GM18951 (cell line): ENCODE results near the gene TMF1.
A peak's percentile ranks its signal among the peaks of the same experiment; 100 is the strongest.

Experiments used
- POLR2A ChIP-seq: IDR thresholded peaks from 4 replicates; pipeline ENCODE4 v1.6.1; 2011; ENCODE audit warnings: mild to moderate bottlenecking; ENCODE audit not compliant: insufficient read length, insufficient read depth; ENCODE audit errors: extremely low read depth
- in situ Hi-C: fragments of 300-500 bp; cut with MboI; formaldehyde crosslinking; loops from one replicate; pipeline ENCODE4 v1.12.0; 2022; ENCODE audit warnings: low sequenced_read_pairs, mixed read lengths, inconsistent platforms; ENCODE audit not compliant: unreplicated experiment

Gene TMF1

DNA sequence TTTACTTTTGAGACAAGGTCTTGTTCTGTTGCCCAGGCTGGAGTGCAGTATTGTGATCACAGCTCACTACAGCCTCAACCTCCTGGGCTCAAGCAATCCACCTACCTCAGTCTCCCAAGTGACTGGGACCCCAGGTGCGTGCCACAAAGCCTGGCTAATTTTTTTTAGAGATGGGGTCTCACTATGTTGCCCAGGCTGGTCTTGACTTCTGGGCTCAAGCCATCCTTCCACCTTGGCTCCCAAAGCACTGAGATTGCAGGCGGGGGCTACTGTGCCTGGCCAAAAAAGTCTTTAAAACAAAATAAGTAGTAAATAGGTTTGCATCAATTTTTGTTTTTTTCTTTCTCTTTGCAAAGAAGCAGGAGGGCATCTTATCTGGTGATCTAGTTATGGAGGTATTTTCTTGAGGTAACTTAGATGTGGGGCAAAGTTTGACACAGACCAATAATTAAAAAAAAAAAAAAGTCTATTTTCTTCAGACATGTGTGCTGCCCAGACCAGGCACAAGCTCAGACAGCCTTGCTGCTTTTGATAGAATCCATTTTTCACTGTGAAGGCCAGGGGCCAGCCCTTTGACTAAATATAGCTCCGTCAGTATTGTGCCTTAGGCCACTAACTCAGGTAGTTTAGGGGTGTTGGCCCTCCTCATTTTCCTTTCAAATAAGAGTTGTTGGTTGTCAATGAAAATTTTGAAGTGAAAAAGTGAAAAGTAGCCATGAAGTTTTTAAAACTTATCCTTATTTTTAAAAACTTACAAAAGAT, 35.1 kb upstream of the TMF1 start:
- no peak for TF ChIP-seq POLR2A
- in situ Hi-C loops, result no loop called here

DNA sequence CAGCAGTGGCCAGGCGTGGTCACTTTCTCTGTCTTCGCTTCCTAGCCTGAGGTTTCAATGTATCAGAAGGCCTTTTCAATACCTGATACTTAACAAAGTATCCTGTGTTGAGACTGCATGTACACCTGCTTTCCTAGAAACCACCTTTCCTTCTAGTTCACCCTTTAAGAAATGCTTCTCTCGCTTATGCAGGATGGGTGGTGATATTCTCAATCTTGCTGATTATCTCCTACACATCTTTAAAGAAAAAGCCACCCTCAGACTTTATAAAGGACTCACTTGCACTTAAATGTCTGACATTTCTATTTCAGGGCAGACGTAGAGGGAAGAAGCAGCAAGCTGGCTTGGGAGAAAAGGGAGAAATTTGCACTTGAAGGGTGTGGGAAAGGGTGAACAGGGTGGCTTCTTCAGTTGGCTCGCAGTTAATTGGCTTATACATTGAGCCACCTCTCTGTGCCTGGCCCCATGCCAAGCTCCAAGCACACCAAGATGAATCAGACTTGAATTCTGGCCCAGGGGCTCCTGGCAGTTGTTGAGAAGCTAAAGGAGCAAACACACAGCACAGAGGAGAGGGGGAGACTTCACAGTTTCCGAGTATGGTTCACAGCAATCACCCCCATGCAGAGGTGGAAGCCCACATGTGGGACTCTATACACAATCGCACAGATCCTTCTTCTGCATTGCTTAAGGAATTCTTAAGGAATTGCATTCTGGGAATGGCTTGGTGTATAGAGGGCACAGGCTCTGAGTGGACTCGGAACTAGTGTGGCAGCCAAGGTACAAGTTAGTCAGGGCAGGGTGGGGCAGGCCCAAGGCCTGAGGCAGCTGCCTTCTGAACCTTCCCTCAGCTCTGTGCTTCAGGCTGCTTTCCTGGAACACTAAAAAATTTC, 33.9 kb upstream of the TMF1 start:
- in situ Hi-C loops, result no loop called here
- no peak for TF ChIP-seq POLR2A

DNA sequence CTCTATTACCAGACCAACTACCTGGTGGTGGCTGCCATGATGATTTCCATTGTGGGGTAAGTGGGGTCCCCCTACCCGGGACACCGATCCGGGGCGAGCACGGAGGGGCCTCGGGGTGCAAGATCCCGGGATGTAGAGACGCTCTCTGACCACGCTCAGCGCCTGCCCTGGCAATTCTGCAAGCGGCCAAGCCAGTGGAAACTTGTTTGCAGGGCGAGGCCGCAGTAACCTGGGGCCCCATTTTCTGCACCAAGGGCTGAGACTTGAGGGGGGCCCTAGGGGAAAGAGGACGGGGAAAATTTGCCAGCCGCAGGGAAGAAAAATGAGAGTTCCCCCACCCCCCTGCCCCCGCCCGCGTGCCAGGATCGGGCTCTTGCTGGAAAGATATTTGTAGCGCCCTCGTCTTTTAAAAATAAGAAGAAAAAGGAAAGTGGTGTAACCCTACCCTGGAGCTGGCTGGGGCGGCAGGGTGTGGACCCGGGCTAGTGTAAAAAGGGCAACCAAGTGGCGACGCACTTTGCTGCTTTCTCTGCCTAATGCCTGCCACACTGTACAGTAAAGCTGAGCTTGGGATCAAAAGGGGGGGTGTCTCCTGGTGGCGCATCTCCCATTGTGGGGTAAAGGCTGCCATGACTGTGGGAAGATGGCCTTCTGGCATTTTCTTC, 33.2 kb upstream of the TMF1 start:
- no peak for TF ChIP-seq POLR2A
- in situ Hi-C loops, result no loop called here

DNA sequence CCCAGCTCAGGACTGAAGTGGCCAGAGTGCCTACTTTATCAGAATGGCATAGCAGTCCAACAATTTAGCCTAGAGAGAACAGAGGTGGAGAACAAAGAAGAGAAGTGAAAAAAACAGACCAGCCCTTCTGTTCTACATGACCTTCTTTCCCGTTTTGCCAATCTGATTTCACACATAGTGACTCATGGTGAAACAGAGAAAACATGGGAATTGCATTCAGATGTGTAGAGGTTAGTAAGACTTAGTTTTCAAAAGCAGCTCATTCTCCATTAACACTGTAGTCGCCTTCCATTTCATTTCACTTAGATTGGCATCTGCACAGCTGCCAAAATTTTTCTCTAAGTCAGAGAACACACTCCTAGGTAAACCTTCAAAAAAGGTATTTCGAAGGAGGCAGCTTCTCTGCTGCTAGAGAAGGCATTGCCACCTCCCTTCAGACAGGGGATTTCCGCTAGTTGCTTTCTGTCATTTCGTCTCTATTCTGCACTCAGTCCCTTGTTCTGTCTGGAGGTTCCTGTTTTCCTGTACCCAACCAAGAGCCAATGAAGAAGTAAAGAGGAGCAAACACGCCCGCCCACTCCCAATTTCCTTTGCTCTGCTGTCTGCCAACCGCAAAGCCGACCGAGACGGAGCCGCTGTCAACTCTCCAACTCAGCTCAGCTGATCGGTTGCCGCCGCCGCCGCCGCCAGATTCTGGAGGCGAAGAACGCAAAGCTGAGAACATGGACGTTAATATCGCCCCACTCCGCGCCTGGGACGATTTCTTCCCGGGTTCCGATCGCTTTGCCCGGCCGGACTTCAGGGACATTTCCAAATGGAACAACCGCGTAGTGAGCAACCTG, 32.4 kb upstream of the TMF1 start, which contains the start of gene ARL6IP5:
ARL6IP5 (plus strand) TSS at position 612 of the 842 bp plus-strand sequence; CDS start at position 723, 111 bp downstream.
- in situ Hi-C loops, result no loop called here
- TF ChIP-seq POLR2A, result peak; percentile 59

DNA sequence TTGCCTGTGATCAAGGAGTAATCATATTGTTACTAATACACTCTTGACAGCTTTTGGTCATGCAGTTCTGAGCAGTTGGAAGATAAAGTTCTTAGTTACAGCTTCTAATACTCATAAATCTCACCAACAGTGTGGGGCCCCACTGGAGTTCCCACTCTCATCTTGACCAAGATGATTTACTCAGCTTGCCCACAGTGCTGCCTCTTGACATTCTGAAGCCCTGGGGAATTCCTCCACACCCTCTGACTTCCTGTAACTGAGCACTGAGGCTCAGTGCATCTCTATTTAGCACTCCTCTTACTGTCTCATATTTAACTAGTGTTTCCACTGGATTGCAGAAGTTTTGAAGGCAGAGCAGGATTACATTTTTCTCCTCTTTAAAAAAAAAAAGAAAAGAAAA, 30.7 kb upstream of the TMF1 start:
- in situ Hi-C loops, result no loop called here
- TF ChIP-seq POLR2A, result peak; percentile 39

DNA sequence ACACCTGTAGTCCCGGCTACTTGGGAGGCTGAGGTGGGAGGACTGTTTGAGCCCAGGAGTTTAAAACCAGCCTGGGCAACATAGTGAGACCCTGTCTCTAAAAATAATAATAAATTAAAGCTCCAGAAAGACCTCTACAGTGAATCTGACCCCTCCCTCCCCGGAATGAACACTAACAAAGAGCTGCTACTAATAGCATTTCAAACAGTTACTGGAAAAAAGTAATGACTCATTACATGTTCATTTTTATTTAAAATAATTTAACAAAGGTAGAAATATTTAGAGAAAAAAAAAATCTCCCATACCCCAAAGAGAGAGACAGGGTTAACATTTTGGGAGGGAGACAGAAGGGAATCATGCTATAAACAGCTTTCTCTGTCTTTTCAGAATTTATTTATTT, 30.2 kb upstream of the TMF1 start:
- in situ Hi-C loops, result no loop called here

DNA sequence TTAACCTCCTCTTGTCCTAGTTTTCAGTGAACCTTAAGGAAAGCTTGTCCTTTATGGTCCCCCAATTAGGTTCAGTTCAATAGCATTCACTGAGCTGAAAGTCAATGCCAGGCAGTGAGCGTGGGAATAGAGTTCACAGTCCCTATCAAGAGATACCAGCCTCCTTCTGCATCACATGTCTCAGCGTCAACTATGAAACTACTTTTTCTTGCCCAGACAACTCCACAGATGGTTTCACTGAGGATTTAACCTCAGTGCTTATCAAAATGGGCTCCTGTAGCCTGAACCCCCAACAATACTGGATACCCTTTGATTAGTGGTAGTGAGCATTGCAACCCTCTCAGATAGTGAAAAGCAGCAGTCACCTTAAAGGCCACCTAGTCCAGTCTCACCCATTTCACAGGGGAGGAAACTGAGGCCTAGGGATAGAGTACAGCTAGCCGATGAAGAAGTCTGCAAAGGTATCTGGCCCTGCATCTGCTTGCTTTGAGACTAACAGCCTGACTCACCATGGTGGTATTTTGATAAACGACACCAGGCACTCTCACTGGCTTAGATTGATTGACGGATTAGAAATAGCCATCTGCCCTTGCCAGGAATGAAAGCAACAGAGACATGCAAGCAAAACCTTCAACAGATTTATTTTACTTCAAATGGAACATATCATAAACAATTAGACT, 29.6 kb upstream of the TMF1 start:
- no peak for TF ChIP-seq POLR2A
- in situ Hi-C loops, result no loop called here

More for the DNA sequence above, 30.2 kb upstream of the TMF1 start:
- TF ChIP-seq POLR2A, result no peak

DNA sequence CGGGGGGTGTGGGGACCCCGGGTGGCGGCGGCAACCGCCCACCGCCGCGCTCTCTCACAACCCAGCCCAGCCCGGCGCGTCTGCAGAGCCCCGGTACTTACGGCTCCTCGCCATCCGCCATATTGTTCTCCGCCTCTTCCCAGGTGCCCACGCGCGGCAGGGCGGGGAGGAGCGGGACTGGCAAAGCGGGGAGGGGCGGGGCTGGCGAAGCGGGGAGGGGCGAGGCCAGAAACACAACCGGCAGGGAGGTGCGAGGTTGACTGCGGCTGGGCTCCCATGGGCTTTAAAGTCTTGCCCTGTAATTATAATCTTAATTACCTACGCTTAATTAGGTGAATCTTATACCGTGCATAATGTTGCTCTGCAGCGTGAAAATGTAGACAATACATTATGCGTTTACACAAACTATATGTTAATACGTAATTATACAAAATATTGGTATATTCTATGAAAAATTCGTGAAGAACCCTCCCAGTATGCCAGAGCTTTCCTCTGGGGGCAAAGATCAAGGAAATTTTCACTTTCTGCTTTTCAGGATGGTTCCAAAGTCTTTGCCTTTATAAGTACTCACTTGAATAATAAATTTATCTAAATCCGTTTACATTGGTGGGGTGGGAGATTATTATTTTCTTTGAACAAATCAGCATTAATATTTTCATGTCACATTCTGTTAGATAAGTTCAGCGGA, 28.2 kb upstream of the TMF1 start, which contains the start of gene UBA3:
UBA3 (minus strand) TSS at position 133 of the 688 bp plus-strand sequence; CDS start at position 121, 12 bp downstream.
- in situ Hi-C loops, result no loop called here
- TF ChIP-seq POLR2A, result peak; percentile 86

DNA sequence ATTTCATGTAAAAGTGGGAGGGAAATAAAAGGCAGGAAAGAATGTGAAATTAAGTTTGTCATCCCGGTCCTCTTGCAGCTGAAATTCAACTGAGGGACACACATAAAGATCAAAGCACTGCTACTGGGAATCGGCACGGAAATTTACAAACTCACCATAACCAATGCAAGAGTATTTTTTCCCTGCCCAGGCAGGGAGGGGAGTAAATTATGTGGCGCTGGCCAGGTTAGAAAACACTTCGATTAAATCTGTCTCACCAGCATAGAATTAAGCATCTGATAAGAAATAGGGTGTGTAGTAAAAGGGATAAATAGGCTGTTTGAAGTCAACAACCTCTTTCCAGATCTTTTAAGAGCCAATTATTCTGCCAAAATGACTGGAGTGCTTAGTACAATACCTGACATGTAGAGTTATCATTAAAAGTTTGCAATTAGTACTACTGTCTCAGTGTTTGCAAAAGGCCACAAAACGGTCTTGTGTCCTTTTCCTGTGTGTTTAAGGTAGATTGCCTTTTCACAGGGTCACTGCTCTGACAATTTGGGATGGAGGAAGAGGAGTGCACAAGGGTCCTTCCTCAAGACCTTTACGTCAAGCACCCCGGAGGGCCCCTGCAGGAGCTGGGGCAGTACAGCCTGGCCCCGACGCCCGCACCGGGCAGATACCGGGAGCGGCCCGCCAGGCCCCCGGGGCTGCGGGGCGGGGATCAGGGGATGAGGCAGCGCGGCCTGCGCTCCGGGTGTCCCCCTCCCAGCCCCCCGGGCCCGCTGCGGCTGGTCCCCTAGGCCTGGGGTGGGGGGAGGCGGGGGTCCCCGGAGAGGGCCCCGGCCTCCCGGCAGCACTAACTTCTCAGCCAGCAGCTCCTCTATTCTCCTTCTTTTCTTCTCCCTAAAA, 27.4 kb upstream of the TMF1 start:
- no peak for TF ChIP-seq POLR2A
- in situ Hi-C loops, result no loop called here

DNA sequence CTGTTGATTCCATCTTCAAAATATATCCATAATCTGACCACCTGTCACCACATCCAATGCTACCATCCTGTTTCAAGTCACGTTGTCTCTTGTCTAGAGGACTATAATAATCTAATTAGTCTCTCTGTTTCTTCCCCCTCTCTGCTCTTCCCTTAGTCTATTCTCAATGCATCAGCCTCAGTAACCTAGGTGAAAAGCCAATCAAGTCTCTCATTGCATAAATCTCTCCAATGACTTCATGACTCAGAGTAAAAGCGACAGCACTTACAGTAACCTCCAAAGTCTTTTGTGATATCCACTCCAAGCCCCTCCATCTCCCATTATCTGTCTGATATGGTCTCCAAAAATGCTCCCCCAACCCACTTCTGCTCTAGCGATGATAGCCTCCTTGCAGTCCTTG, 20.8 kb upstream of the TMF1 start:
- no peak for TF ChIP-seq POLR2A
- in situ Hi-C loops, result no loop called here
